HuH-7.5 (cell line): Measurements from ENCODE around the gene SIGLEC10.

Source experiments
- DNase-seq: peaks from one replicate; pipeline ENCODE4 v3.0.0; 2011; ENCODE audit warnings: low spot score

Gene SIGLEC10

DNA sequence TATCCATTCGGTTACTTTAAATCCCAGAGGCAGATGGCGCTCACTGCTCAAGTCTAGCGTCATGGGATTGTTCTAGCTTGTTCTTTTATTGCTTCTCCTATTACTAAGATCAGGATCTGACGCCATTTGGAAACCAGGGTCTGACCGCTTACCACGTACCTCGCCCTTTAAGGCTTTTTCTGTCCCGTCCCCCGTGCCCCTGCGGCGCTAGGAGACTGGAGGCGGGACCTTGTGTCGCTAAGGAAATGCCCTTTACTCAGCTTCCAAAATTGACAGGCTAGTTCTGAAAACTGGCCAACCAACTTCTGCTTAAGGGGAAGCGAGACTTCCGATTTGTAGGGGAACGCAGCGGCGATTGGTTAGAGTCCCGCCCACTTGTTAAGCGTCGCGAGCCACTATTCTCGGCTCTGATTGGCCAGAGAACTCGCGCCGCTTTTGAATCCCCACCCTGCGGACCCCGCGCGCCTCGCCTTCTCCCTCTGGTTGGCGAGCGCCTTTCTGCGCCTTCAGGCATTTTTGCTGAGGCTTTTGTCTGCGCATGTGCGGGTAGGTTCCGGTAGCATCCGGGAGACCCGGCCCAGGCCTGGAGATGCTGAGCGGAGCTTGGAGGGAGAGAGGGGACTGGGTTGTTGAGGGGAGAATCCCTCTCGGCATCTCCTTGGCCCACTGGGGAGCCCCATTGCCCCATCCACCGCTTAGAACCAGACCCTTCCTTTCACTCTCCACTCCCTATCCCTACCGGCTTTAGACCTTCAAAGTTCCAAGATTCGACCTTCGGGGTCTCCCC is 23.2 kb downstream of the SIGLEC10 start:
- peak; percentile 45 for DNase-seq

DNA sequence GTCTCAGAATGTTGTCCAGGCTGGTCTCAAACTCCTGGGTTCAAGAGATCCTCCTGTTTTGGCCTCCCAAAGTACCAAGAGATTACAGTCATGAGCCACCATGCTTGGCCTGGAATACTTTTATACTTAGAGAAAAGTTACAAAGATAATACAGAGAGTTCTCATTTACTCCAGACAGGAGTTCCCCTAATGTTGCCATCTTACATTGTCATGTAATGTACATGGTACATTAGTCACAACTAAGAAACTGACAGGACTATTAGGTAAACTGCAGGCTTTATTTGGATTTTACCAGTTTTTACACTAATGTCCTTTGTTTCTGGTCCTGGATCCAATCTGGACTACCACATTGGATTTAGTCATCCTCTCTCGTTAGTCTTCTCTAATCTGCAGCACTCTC is 24.7 kb downstream of the SIGLEC10 start:
- no peak for DNase-seq

DNA sequence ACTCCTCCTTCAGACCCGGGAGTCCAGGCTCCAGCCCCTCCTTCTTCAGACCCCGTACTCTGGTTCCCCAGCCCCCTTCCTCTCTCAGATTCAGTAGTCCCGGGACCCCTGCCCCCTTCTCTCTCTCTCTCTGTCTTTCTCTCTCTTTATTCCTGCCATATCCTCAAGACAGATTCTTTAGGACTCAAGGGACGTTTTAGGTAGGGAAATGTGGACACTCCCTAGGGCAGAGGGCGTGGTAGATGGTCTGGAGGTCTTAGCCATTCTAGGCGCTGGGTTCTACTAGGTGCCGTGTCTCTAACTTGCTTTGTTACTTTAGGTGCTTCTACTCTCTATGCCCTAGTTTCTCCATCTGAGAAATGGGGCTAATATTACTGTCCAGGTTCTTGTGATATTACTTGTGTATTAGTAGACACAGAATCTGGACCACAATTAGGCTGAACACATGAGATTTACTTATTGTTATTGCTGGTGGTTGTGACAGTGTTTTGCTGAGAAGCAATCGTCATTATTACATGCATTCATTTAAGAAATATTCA is 26.3 kb downstream of the SIGLEC10 start:
- no peak for DNase-seq

DNA sequence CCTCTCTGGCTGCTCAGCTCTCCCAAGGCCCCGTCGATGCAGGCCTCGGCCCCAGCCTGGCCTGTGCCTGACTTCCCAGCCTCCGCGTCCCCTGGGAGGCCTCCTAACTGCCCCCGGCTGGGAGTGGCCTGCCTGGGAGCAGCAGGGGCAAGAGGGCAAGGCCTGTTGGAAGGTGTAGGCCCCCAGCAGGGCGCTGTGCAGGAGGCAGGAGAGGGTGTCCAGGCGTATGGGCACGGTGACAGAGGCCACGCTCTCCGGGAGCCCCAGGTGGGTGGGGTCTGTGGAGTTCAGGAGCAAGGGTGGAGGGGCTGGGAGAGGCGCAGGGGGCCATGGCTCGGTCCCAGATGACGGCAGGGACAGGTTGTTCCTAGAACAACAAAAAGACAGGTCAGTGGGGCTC is 28.3 kb downstream of the SIGLEC10 start:
- DNase-seq: no peak

DNA sequence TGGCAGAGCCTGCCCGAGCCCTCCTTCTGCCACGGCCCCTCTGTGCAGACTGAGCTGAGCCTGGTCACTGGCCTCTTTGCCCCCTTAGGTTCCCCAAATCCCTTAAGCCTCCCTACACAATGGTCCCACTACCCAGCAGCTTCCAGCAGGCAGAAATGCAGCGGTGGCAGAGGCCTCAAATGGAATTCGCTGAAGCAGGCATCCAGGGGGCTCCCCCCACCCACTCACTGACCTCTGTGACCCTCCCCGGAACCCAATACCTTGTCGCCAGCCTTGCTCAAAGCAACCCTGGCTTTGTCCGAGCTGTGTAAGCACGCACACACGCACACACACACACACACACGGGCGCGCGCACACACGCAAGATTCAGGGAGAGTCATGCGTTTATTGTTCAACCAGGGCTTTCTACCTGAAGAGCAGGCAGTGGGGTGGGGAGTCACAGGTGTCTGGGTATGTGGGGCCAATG is 29.5 kb downstream of the SIGLEC10 start, which contains the start of gene LIM2:
LIM2 (minus strand) TSS at position 51 of the 466 bp plus-strand sequence. CDS start 531 bp downstream, outside the sequence.
- no peak for DNase-seq

DNA sequence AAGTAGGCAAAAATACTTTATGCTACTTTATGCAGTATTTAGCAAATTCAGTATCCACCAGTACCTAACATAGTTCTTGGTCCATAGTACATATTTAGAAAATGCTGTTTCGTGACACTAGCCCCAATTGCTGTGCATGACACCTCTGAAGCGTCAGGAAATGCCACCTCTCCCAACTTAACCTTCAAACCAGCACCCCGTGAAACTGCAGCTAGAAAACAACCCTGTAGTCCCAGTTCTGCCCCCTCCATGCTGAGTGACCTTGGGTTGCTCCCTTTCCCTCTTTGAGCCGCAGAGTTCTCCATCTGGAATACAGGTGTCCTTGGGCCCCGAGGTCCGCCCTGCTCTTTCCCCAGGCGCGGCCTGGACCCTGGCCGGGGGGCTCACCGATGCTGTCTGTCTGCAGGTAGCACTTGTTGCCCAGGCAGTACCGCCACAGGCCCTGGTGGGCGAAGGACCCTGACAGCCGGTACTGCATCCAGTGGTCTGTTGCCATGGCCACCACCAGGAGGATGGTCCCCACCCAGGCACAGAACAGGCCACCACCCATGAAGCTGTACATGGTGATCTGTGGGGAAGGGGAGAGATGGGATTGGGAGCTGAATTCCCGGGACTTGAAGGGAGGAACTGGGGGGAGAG is 30.4 kb downstream of the SIGLEC10 start:
- DNase-seq: no peak

DNA sequence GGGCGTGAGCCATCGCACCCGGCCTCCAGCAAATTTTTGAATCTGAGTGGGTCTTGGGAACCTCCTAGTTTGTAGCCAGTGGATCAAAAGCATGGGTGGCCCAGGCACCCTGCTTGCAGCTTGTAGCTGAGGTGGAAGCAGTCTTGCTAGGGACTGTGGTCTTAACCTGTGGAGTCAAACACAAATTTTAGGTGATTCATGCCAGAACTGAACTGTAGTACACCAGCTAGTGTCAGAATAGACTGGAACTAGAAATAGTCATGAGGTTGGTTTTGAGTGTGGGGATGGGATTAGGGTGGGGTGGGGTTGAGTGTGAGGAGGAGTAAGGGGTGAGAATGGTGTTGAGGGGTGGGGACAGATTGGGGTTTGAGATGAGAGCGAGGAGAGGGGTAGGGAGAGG is 35.4 kb downstream of the SIGLEC10 start:
- DNase-seq: no peak

DNA sequence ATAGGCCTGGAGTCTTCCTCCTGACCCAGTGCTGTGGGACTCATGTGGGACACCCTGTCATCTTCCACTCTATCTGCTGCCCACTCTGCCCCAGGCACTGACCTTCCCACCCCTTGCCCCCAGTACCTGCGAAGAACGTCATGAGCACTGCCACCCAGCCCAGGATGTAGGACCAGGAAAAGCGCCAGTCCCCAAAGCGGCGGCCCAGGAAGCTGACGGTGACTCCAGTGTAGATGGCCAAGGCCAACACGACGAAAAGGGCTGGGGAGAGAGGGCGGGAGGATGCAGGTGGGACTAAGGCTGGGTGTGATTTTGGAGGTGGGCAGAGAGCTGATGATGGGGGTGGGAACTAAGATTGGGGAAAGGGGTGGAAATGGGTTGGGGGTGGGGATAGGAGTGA is 37.1 kb downstream of the SIGLEC10 start:
- no peak for DNase-seq

DNA sequence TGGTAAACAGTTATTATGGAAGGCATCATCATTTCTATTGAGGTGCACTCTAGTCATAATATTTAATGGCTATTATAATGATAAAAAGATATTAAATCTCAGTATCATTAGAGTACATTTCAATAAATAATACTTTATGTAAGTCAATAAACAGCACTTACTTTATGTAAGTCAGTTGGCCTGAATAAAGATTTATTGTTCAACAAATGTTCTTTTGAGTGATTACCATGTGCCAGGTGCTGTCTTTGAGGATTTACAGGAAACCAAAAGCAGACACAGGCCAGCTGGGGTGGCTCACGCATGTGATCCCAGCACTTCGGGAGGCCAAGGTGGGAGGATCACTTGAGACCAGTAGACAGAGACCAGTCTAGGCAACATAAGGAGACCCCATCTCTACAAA is 40.0 kb downstream of the SIGLEC10 start:
- no peak for DNase-seq

DNA sequence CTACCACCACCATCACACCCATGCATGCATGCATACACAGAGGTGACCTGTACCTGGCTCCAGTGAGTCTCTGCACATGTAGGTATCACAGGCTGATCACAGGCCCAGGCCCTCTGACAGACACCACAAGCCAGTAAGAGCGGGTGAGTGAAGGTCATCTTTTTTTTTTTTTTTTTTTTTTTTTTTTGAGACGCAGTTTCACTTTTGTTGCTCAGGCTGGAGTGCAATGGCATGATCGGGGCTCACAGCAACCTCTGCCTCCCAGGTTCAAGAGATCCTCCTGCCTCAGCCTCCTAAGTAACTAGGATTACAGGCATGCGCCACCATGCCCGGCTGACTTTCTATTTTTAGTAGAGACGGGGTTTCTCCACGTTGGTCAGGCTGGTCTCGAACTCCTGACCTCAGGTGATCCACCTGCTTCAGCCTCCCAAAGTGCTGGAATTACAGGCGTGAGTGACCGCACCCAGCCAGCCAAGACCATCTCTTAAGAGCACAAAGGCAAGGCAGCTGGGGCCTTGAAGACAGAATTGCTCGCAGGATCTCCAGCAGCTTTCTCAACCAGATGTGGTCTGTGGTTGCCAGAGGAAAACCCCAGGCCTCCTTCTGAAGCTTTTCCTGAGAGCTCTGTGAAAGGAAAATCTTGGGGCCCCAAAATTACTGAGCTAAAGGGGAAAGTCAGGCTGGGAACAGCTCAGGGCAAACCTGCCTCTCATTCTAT is 41.8 kb downstream of the SIGLEC10 start:
- no peak for DNase-seq

DNA sequence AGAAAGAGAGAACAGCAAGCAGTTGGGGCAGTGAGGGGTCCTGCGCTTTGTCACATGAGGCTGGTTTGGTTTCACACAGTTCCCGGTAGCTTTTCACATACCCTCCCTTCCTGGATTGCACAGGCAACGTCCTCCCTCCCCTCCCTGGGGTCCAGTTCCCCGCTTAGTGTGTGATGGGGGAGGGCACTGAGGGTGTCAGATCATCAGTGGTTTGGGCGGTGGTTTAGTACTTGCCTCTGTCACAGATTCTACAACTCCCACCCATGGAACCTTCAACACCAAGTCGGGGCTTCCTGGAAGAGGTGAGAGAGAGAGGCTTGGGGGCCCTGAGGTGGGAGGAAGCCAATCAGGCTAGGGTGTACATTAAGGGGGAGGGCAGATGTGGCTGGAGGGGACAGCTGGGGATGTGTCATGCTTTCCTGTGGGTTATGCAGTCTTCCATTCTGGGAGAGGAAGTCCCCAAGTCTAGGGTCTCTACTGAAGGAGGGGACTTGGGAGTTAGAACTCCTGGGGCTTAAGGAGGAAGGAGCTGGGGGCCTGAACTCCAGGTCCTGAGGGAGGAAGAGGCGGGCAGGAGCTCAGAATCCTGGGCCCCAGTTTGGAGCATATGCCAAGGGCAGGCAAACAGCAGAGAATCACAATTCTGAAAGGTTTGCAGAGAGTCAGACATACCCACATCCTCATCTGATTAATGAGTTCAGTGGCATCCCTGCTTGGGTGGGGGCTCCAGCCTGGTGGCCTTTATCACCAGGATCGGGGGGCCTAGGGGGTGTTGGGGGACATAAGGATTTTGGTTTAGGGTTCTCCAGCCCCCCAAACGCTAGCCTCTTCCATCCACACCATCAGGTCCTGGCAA is 44.6 kb downstream of the SIGLEC10 start, which contains the start of gene NKG7:
NKG7 (minus strand) TSS at position 6 of the 856 bp plus-strand sequence. CDS start 119 bp downstream, outside the sequence.
- DNase-seq: no peak

- DNase-seq: no peak
Measured at GRCh38 chr19:51372021-51372648, 45.3 kb downstream of the SIGLEC10 start.

DNA sequence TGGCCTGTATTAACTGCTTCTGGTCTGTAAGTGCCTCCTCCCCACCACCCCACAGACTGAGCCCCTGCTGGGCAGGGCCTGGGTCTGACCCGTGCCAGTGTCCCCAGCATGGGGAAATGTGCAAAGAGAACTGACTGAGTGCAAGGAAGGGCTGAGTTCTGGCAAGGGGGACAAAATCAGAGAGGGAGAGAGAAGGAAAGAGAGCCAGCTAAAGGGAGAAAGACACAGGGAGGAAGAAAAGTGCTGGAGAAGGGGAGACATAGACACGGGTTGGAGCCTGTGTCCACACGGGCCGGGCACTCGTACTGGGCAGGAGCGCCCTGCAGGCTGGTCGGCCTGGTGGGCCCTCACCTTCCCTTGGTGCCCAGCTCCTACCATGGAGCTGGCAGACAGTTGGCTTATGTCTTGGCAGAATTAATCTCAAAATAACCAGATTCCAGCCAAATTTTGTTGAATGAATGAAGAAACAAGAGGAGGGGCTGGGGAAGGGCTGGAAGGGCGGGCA is 46.2 kb downstream of the SIGLEC10 start:
- no peak for DNase-seq

DNA sequence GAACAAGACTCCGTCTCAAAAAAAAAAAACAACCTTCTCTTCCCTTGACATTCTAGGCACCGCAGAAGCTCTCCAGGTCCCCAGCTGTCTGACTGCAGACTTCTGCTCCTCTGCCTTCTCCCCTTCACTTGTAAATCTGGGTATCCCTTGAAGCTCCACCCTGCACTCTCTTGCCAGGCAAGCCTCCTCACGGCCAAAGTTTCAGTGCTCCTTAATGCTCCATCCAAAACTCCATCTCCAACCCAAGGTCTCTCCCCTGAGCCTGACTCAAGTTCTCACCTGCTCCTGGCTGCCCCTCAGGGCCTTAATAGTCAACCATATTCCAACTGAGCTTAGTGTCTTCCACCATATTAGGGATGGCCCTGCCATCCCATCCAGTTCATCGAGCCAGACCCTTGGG is 47.2 kb downstream of the SIGLEC10 start:
- DNase-seq: no peak

DNA sequence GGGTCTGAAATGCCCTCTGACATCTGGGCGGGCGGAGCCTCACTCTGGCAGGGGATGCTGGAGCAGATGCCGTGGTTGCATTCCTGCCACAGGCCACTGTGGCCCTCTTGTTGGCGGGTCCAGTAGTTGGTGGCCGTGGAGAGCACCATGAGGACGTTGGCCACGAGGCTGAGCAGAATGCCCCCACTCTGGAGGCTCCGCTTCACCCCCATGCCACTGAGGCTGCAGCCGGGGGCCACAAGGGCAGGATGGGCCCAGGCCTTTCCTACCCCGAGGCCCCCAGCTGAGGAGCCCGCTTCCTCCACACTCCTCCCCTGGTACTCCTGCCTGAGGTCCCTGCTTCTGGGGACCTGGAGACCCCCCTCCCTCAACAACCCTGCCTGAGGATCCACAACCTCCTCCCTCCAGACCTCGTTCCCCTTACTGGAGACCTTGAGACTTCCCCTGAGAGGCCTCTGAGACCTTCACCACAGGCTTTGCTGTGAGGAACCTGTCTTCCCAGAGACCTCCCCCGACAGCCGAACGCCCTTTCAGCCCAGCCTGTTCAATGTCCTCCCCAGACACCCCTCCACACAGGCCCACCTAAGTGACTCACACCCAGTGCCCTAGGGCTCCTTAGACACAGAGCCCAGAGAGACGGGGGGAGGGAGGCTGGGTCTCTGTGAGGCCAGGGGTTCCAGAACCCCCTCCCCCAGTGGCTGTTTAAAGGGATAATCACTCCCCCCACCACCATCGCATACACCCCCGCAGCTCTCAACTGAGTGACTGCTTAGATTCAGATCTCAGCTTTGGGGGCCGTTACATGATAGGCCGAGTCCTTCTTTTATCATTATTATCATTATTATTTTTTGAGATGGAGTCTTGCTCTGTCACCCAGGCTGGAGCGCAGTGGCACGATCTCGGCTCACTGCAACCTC is 48.8 kb downstream of the SIGLEC10 start, which contains the start of gene CLDND2:
CLDND2 (minus strand) TSS at position 638 of the 917 bp plus-strand sequence; CDS start at position 212, 426 bp downstream.
- DNase-seq: no peak

GRCh38 chr19:51367565-51368365 is 49.7 kb downstream of the SIGLEC10 start:
- DNase-seq: peak; percentile 89

DNA sequence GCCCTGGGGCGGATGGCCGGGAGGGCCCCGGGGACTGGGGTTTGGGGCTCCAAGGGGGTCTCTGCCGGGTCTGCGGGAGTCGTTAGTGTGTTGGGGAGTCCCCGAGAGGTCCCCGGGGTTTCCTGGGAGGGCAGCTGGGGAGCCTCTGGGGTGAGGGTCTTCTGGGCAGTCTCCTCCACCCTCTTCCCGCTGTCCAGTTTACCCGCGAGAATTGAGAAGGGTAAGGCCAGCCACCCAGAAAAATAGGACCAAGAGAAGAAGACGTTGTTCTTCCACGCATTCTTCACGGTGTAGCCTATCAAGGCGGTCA is 50.2 kb downstream of the SIGLEC10 start:
- DNase-seq: no peak

DNA sequence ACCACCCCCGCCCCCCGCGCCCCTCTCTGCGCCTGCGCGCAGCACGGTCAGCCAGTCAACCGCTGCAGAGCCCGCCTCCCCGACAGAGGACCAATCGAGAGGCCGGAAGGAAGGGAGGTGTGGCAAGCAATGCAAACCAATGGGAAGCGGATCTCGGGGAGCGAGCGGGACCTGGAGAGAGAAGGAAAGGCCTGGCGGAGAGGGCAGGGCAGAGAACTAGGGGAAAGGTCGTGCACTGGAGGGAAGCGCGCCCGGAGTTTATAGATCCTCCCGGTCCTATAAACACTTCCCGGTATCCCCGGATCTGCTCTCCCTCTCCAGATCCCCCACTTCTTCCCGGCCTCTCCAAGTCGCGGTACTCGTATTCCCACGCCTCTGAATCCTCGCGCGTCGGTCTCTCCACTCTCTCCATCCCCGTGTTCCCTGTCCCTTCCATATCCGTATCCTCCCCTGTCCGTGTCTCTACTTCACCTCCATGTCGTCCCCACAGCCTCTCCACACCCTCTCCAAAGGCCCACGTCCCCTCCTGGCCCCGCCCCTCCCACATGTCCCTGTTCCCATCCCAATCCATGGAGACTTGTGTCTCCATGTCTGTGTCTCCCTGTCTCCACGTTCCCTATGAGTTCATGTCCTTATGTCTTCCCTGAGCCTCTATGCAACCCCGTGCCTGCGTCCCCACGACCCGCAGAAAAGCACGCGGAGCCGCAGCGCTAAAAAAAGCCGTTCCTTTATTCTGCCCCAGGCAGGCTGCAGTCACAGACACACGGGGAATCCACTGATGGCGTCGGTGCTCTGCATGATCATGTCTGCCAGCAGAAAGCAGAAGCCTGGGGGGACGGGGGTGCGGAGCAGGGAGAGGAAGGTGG is 50.8 kb downstream of the SIGLEC10 start:
- DNase-seq: peak; percentile 94
